AG09319 (cell line): ENCODE data around the gene SMARCE1.

Experiments
- DNase-seq: peaks from one replicate; pipeline ENCODE4 v3.0.0-alpha.2; 2010; ENCODE audit warnings: low read depth; ENCODE audit errors: extremely low read depth
- CTCF ChIP-seq: IDR thresholded peaks from 2 replicates; pipeline ENCODE4 v1.5.1; 2011; ENCODE audit warnings: low read depth, mild to moderate bottlenecking, inconsistent platforms, low read length, moderate library complexity

SMARCE1 gene

DNA sequence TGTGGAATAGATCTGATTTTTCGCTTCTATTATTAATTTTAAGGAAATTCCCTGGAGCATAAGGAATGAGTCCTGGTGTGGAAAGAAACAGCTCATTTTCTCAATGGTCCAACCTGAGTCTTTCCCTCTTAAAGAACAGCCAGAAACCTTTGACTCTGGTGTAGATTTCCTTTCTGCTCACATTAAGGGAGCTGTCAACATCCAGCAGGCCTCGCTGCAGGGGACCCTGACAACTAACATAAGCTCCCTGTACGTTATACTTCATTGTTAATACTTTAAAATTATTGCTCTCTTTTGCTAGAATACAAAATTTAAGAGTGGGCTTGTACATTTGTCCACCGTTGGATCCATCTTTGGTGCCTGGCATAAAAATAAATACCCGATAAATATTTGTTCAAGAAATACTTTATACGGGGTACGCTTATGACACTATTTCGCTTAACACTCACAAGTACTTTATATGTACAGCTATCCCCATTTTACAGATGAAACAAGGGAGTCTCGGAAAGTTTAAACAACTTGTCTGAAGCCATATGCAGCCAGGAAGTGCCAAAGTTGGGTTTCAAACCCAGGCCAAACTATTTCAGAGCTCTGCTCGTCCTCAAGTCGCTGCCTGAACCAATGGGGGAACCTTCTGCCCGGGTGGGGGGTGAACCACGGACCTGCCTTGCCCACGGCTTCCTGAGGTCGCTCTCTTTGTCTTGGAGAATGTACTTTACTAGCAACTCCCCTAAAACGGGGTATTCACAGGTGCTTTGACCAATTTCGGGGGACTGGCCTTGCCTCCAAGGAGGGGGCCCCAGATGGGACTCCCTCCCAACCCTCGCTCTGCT is 611 bp downstream of the SMARCE1 start:
- peak; percentile 15 for DNase-seq
- no peak for TF ChIP-seq CTCF

DNA sequence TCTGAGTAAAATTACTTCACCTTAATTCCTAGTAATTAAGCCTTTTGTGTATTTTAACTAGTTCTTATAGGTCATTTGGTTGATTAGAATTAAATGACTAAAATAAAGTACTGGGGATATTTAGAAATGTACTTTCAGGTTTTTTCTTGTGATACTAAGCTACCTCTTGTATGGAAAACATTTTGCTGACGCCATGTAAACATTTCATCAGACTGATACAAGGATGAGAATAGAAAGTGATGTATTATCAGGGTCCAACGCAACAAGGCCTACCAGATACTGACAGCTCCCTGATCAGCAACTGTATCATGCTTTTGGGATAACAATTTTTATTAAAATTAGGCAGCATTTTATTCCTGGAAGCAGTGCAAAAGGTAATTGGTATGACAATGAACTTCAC is 1.7 kb downstream of the SMARCE1 start:
- no peak for TF ChIP-seq CTCF
- no peak for DNase-seq

DNA sequence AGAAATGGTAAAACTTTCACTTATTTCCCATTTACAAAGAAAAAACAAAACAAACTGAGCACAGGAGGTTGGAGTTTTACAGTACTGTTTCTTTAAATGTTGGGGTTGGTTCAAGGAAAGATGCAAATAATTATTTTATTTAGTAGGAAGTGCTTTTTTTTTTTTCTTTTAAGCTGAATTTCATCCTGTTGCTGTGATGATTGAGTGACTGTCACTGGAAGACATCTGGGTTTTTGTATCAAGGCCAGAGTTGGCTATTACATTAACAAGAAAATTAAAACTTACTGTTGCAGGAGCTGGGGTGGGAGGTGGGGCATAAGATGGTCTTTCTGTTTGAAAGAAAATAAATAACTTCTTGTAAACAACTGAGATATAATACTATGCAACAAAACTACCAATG is 2.3 kb downstream of the SMARCE1 start:
- TF ChIP-seq CTCF = no peak
- DNase-seq = no peak

GRCh38 chr17:40637931-40638330 is 9.7 kb downstream of the SMARCE1 start:
- no peak for DNase-seq
- TF ChIP-seq CTCF = no peak

DNA sequence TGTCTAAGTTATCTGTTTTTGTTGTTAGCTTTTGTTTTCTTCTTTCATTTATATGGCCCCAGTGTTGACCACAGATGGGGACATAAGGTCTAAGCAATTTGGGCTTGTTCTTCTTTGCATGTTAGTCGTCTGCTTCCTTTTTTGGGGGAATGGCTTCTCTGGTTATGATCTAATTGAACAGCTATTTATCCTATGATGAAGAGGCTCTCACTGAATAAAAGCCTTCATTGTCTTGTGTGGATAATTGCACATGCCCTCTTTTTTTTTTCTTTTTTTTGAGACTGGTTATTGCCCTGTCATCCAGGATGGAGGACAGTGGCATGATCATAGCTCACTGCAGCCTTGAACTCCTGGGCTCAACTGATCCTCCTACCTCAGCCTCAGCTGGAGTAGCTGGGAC is 13.7 kb downstream of the SMARCE1 start:
- DNase-seq = no peak
- no peak for TF ChIP-seq CTCF

DNA sequence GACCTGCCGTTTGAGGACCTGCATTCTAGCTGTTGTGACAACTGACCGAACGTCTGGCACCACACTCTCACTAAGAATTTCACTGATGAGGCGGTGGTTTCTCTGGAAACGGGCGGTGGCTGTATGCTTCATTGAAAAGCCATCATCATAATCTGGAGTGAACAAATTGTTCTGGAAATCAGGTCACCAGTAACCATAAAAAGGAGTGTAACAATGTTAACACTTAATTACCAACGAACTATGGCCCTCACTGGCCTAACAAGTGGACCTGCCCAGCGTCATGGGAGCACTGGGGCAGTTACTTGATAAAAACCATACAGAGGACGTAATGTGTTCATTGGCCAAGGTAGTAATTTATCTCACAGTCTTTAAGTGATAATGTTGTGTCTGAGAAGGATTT is 15.4 kb downstream of the SMARCE1 start:
- DNase-seq = no peak
- TF ChIP-seq CTCF = no peak

DNA sequence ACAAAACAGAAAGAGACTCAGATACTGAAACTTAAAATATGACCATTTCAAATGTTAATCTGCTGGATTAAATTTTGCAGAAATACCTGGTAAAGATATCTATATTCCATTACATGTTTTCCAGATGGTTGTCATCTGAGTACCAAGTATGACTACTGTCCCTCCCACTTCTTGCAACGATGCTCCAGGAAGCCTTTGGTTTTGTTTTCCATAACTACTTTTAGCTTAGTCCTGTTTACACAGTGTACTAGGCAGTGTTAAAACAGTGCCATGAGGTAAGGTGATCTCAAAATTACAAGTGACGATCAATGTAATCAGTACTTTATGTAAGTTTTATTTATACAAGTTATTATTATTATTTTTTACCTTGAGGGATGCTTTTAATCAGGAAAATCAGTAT is 17.8 kb downstream of the SMARCE1 start:
- TF ChIP-seq CTCF = no peak
- no peak for DNase-seq
